Measurements from ENCODE around the gene PAK1. TPM values are rescaled to one million over a fixed set of nuclear protein-coding genes. Genes with fewer than 3 reads are reported as not detected.

The PAK1 gene
- total RNA-seq, 2 experiments from 2014 or later: 77.2 to 83.6 TPM

DNA sequence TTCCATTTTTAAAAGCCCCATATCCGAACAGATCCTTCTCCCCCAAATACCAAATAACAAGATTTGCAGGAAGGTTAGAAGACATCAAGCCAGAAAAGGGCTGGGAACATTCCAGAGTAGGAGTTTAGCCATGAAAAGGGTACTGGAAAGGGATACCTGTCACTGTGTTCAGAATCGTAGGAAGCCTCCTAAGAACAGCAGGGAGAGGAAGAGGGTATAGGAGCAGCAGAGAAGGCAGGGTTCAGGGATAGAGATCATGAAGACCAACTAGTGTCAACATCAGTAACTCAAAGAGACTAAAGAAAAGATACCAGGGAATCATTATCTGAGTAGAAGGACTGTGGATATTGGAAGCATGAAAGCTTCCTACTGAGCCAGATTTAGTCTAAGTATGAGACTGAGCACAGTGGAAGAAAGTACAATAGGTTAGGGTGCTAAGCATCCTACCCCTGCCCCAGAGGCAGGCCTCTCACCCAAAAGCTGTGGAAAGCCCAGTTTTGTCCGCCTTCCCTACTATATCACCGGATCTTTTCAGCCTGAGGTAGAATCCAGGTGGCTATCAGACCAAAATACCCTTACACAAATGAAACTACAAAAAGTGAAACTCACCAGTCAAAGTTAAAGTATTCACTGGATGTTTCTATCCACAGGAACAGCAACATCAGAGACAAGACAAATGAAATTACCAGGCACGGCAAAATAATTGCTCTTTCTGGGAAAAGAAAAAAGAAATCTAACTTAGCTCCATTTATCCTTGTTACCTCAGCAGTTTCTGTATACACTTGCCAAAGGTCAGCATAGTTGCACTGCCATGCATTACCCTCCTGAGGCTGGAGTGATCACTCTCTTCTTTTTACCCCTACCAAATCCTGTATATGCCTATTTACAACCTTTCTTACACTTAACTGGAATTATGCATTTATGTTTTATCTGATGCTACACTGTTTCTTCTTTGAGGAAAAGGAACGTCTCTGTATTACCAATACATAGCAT, 189.1 kb downstream of the PAK1 start:
- POLR2A ChIA-PET: no interaction called here

DNA sequence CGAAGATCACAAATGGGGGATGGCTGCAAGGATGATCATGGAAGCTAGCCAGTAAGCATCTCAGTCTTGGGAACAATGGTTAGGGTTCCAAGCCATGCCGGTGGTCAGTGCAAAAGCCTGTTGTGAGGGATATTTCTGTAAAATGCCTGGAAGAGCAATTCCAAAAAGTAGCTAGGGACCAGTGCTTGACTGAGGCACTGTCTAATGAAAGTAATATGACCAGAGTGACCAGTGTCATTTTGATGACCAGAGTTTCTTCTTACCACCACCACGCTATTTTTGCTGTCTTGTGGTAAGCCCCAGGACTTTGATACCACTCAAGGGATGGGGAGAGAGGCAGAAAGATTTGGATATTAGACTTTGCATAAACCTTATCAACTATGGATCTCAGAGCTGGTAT, 190.8 kb downstream of the PAK1 start:
- Mint-ChIP-seq H3K4me3 (no peak overlapping the region), H3K9me3 (no peaks in the 10 kb centered on the region), H3K4me1 (no peaks in the 10 kb centered on the region), H3K27me3 (peaks cover 24% of the 10 kb centered on the region), H3K27ac (no peak overlapping the region), H3K36me3 (no peaks in the 10 kb centered on the region)
- POLR2A ChIA-PET: no interaction called here
- ATAC-seq (ENCODE audit: low read depth) (no peak), DNase-seq (no peak)

More for the DNA sequence above, 189.1 kb downstream of the PAK1 start:
- no peak overlapping the region for H3K4me3 Mint-ChIP-seq
- no peaks in the 10 kb centered on the region for H3K4me1 Mint-ChIP-seq
- H3K27me3 Mint-ChIP-seq: peaks cover 32% of the 10 kb centered on the region
- no peak overlapping the region for H3K27ac Mint-ChIP-seq
- no peaks in the 10 kb centered on the region for H3K36me3 Mint-ChIP-seq
- H3K9me3 Mint-ChIP-seq: no peaks in the 10 kb centered on the region
- no peak for DNase-seq
- ATAC-seq (ENCODE audit: low read depth): no peak

DNA sequence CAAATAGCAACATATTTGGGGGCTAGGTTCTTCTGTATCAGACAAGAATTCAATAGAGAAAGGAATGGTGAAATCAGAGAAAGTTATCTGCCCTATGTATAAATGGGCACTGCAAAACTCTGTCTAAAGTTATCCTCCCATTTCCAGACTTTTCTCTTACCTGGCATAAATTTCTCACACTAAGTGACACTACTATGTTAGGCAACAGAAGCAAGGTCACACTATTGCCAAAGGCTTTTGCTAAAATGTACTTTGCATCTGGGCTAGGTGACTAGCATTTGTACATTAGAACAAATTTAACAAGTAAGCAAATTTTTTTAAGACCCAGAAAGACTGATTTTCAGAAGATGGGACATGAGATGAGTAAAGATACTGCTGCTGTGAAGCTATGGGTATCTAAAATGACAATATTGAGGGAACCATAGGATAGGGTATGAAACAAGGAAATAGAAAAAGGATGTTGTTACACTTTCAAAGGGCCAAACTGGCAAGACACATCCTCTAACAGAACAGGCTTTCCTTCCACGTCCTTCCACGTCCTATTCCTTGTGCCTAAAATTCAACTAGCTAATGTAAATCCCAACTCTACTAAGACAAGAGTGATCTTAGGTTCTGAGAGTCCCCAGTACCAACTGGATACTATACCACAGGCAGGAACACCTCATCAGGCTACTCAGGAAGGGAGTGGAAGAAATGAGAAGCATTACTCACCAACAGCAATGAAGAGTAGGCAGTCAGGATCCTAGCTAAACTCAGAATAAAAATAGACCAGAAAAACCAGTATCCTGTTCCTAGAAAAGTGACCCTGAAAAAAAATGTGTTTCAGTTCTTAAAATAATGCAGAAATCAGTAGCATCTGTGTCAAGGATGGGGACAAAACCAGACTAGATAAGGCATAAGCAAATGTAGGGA, 195.0 kb downstream of the PAK1 start:
- POLR2A ChIA-PET: interaction anchor here (0.6 kb wide), 1 partner anchor 579 kb away, joined by 5 read pairs; no protein-coding TSS in a partner anchor
- H3K27me3 Mint-ChIP-seq: peaks cover 22% of the 10 kb centered on the region

DNA sequence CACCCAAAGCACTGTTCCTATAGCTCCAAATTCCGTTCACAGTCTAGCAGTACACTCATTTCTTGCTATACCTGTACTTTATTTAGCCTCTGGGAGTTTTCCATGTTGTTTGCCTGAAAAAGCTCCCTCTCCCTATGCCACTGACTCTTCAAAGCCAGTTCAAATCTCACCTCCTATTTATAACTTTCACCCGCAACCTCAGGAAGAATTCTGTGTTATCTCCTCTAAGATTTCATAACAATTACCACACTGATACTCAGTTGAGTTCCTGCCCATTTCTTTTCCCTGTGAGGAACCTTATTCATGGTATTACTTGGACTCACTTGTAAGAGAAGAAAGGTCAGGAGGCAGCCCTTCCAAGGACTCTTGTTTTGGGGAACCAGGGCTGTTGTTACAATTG, 197.6 kb downstream of the PAK1 start:
- DNase-seq (no peak), ATAC-seq (ENCODE audit: low read depth) (no peak)
- POLR2A ChIA-PET: no interaction called here
- Mint-ChIP-seq H3K4me1 (no peaks in the 10 kb centered on the region), H3K9me3 (no peaks in the 10 kb centered on the region), H3K4me3 (no peak overlapping the region), H3K27ac (no peak overlapping the region), H3K36me3 (no peaks in the 10 kb centered on the region), H3K27me3 (peaks cover 17% of the 10 kb centered on the region)

More for the DNA sequence above, 195.0 kb downstream of the PAK1 start:
- H3K27ac Mint-ChIP-seq: no peak overlapping the region
- no peak overlapping the region for H3K4me3 Mint-ChIP-seq
- H3K9me3 Mint-ChIP-seq: no peaks in the 10 kb centered on the region
- H3K36me3 Mint-ChIP-seq: no peaks in the 10 kb centered on the region
- H3K4me1 Mint-ChIP-seq: no peaks in the 10 kb centered on the region
- ATAC-seq (ENCODE audit: low read depth) (no peak), DNase-seq (no peak)

Other genes with a start within 250 kb of the PAK1 start
- not detected for gene GDPD4, start 172.4 kb downstream of the PAK1 start, total RNA-seq
- under 1 TPM; 0.28 to 0.48 TPM for gene AQP11, start 115.9 kb upstream of the PAK1 start, total RNA-seq
- 100 to 1,000 TPM; 101 to 117 TPM for gene CLNS1A, start 163.7 kb upstream of the PAK1 start, total RNA-seq